ENCODE data around the gene MTARC2.
A peak's percentile ranks its signal among the peaks of the same experiment; 100 is the strongest.
"Not testable (repeated sequence)": the region's sequence is repeated elsewhere in the genome, so short reads cannot be mapped to it uniquely, and the experiment has no call there.

MTARC2 gene

DNA sequence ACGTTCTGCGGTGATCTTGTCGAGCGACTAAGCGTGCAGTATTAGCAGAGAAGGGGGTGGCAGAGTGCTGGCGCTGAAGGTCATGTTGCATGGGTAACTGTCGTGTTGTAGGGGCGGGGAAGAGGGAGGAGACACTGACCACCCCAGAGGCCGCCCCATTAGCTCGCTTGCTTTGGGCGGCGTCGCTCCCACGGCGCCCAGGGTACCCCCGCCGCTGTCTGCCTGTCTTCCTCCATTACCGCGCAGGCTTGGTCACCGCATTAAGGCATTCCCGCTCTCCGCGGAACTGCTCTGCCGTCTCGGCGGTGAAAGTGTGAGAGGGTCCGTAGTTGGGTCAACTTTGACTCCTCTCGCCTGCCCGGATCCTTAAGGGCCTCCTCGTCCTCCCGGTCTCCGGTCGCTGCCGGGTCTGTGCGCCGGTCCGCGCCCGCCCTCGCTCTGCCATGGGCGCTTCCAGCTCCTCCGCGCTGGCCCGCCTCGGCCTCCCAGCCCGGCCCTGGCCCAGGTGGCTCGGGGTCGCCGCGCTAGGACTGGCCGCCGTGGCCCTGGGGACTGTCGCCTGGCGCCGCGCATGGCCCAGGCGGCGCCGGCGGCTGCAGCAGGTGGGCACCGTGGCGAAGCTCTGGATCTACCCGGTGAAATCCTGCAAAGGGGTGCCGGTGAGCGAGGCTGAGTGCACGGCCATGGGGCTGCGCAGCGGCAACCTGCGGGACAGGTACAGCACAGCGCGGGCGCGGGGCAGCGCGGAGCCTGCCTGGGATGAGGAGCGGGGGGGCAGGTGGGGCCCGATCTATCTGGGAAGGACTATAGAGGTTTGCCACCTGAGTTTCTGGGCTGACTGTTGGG is at the start of gene MTARC2:
MTARC2 (plus strand) TSS at position 234 of the 846 bp plus-strand sequence; CDS start at position 444, 210 bp downstream.
- peak in 44 of 51 donors; percentile 8 to 71 (median 49) for DNase-seq

DNA sequence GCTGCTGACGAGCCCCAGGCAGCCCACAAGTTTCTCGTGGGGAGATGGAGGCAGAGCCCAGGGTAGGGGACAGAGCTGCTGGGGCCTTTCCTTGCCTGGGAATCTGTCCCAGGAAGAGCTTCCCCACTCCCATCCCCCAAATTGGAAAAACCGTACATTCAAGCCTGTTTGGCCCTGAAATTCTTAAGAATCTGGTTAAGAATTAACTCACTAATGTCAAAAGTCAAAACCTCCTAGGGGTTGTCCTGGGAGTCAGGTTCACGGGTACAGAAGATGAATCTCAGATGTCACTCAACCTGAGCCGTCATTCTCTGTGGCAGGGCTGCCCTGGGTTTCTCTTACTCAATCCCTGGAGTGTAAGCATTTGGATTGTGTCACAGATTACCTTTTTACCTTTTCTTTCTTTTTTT is 49.5 kb upstream of the MTARC2 start:
- DNase-seq, result no peak

DNA sequence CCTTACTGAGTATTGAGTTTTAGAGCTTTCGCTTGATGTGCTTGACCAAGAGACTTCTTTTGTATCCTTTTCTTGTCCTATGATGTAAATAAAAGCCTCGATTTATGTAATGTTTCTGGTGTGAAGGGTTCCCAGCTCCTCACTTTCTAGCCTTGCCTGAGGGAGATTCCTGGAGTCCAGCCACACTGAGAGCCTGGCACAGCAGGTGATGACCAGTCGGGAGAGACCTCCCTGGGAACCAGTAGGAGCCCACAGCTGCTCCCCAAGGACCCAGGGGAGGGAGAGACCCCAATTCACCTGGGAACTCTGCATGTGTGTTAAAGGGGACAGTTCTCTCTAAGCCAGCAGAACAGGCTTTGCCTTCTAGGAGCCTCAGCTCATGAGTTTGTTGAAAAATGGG is 49.1 kb upstream of the MTARC2 start:
- no peak for DNase-seq

DNA sequence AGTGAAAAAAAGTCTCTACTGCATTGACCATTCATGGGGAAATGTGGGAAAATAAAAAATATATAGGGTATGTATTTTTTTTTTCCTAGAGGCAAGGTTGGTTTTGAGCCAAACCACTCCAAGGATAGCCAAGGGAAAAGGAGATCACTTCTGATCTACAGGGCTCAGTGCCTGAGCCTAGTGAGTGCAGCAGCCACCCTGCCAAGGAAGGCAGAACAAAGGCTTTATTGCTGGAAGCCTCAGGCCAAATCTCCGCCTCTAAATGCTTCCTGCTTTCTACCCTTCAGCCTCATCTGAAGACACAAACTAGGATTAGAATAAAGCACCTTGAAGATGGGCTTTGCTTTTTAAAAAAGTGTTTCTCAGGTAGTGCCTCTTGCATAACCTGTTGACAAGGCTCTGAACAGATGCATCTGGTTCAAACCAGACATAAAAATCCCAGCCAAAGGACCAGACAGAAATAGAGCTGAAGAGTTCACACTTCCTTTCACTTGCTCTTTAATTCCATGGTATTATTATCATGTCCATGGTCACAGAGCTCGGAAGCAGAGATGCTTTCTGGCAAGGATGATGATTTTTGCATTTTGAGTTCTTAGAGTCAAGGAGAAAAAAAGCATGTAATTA is 47.5 kb upstream of the MTARC2 start:
- DNase-seq, result peak in 5 of 51 donors; percentile 2 to 34 (median 8)

DNA sequence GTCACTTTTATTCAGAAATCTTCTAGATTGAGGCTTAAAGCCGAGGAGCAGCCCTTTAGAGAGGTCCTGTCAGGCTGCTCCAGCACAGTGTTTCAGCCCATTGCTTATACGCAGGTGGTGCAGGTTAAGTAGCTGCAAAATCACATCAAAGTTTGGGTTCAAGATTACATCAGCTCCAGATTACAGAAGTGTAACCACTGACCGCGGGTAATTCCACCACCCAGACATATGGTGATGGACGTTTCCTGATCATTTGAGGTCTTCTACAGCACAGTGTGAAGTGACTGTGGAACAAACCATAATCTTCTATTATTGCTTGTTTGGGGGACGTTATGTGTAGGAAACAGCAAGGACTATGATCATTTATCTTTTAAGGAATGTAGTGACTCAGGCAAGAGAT is 46.1 kb upstream of the MTARC2 start:
- DNase-seq, result no peak

DNA sequence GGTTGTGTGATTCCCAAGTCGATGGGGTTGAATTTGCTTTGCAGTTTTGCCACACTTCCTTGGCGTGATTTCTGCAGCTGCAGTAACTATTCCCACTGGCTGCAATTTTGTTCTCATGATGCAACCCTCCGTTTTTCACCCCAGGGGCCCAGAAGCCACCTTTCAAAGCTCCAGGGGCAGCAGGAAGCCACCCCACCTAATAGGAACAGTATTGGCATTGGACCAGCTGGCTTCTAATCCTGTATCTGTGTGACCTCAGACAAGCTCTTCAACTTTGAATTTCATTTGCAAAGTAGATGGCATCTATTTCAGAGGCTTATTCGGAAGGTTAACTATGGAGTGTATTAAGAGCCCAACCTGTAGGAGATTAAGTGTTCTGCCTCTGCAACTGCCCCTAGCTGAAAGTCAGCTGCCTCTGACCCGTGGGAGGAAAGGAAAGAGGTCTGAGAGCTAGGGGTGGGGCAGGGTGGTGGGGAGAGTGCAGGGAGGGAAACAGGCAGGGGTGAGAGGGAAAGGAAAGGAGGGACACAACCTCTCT is 45.3 kb upstream of the MTARC2 start:
- no peak for DNase-seq

DNA sequence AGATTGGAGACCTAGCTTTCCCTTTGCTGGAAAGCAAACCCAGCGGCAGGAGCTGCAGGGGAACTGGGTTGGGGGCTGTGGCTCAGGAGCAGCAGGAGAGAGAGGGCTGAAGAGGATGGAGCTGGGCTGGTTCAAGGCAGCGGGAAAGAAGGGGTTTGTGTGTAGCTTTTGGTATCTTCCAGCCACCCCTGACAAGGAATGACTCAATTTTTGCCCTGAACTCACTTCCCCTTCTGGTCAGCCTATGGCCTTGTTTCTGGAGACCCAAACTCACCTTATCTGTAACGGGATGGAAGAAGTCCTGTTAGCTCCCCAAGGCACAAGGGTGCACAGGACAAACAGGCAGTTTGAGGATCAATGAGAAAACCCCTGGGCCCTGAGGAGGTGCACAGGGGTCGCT is 44.8 kb upstream of the MTARC2 start:
- no peak for DNase-seq

DNA sequence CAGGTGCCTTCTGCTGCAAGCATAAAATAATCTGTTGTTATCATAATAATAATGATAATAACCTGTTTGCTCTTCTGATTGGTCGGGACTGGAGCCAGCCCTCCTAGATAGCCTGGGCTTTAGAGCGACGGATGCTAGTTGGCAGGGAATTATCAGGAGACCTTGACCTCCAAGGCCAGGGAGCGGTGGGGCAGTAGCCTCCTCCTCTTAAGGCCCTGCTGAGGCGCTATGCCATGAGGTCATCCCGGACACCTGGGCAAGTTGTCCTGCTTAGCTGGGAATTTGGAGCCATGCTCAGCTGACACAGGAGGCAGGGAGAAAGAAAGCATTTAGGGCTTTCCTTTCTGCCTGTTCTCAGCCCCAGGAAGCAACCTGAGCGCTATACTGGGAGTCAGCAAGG is 42.3 kb upstream of the MTARC2 start:
- no peak for DNase-seq

DNA sequence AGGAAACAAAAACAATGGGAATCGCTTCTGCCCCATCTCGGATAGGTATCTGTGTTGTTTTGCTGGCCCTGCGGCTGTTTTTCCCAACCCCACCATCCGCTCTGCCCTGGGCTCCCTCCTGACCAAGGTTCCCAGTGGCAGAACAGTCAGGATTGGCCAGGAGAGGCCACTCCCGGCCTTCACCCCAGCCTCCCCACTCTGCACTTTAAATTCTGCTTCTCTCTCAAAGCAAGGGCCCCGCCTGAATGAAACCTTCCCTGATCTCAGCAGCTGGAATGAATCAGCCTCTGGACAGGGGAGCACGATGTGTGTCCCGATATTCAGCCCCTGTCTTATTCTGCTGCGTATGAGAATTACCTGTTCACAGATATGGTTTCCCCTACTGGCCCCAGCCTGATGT is 41.6 kb upstream of the MTARC2 start:
- no peak for DNase-seq

DNA sequence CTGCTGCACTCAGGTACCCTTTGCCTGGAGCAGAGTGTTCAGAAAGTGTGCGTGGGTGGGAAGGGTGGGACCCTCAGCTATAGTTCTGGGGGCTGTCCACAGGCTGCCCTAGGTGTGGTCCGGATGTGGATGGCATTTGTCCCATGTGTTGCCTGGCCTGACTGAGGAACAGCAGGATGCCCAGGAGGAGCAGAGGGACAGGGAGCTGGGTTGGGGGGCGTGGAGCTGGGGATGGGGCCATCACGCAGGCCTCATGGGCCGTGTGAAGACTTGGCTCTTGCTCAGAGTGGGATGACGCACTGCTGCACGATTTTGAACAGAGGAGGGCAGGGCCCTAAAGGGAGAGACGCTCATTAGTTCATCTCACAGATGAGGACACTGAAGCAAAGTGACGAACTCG is 41.0 kb upstream of the MTARC2 start:
- no peak for DNase-seq

DNA sequence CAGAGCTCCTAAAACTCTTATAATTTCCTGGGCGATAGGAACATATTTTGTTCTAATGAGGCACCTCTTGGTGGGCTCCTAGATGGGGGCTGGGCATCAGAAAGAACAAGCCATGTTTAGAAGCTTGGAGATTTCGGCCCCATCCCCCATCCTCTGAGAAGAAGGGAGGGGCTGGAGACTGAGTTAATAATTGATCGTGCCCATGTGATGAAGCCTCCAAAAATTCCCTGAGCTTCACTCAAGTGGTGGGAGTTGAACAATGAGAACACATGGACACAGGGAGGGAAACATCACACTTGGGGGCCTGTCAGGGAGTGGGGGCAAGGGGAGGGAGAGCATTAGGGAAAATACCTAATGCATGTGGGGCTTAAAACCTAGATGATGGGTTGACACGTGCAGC is 39.9 kb upstream of the MTARC2 start:
- no peak for DNase-seq

DNA sequence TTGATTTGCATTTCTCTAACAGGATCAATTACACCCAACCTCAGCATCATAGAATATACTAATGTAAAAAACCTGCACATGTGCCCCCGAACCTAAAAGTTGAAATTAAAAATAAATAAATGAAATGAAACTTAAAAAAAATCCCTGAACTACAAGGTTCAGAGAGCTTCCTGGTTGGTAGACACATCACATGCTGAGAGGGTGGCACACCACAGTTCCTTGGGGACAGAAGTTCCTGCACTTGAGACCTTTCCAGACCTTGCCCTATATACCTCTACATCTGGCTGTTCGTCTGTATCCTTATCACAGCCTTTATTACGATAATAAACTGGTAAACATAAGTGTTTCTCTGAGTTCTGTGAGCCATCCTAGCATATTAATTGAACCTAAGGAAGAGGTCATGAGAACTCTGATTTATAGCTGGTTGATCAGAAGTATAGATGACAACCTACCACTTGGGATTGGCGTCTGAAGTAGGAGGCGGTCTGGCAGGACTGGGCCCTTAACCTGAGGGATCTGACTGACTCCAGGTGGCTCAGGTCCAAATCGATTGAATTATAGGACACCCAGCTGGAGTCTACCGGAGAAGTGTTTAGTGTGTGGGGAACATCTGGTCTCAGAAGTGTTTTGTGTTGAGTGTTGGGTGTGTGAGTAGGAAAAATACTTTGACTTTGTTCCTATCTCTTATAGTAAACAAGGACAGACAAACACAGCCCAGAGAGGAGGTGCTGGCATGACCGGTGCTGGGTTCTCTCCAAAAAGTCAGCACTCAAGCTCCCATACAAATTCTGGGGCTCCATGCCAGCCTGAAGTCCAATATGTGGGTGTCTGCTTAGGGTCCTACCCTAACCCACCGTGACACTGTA is 39.0 kb upstream of the MTARC2 start:
- DNase-seq, result no peak

DNA sequence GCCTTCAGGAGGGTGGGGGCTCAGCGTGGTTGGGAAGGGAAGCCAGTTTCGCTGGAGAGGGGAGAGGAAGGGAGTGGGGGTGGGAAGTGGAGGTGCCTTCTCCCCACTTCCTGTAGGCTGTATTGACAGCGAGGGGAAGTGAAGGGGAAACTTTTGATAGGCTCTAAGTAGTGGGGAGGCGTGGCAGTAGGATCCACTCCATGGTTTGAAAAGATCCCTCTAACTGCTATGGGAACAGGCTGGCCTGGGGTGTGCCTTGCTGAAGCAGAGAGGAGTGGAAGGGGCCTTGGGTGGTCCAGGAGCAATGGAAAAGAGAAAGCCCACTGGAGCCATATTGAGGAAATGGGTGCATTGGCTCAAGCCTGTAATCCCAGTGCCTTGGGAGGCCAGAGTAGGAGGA is 37.8 kb upstream of the MTARC2 start:
- DNase-seq, result no peak

DNA sequence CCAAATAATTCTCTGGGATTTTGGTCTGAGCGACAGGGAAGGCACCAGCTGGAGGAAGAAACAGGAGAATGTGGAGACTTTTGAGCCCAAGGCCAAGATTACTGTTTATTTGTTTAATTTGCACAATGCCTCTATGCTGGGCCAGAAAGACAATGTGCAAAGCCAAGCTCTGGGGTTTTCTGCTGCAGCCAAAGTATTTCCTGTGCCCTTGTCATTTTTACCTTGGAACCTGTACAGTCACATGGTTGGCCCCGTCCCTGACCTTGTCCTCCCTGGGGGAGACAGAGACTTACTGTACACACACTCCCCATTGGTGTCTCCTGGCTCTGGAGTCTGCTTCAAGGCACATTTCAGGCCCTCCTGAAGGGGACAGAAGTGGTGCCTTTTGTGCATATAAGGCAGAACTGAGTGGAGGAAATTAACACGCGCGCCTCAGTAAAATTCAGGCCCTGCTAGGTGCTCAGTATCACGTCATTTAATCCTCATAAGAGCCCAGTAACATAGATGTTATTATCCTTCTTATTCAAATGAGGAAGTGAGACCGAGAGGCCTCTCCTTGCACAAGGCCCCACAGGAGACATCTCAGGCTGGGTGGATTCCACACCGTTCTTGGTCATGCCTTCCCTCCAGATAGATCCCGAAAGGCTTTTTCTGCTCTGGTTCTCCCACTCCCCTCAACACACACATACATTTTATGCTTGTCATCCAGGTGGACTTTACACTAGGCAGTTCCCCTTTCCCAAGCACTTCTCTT is 36.9 kb upstream of the MTARC2 start:
- DNase-seq, result no peak

DNA sequence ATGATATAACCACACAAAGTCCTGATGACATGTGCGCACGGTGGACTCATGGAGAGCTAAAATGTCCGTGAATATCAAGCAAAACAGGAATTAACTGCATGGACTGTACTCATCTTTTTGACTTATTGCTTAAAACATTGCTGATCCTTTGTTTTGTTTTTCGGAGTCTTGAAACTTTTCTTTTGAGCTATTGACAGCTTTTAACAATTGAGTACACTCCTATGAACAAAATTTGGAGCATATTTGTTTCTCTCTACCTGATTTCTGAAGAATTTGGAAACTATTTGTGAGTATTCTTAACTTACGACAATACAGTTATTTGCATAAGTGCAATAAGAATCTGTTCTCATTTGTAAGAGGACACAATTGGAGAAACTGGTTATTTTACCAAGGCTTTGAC is 32.1 kb upstream of the MTARC2 start:
- not testable (repeated sequence) for DNase-seq

DNA sequence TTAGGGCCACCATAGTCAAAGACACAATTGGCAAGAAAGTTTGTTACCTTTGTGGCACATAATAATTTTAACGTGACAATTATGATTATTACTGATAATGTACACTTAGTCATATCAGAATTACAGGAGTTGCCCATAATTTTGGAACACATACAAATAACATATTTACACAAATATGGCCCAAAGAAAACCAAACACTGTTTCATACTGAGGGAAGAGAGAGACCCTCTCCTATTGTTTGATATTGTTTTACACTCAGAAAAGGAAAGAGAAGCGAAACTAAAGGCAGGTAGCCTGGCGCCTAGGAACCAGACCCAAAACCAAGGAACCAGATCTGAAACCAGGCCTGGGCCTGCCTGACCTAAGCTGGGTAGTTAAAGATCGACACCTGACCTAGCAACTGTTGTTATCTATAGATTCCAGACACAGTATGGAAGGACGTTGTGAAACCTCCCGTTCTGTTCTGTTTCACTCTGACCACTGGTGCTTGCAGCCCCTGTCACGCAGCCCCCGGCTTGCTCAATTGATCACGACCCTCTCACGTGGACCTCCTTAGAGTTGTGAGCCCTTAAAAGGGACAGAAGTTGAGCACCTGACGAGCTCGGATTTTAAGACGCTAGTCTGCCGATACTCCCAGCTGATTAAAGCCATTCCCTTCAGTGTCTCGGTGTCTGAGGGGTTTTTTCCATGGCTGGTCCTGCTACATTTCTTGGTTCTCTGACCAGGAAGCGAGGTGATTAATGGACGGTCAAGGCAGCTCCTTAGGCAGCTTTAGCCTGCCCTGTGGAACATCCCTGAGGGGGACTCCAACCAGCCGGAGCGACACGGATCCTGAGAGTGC is 30.1 kb upstream of the MTARC2 start:
- no peak for DNase-seq

DNA sequence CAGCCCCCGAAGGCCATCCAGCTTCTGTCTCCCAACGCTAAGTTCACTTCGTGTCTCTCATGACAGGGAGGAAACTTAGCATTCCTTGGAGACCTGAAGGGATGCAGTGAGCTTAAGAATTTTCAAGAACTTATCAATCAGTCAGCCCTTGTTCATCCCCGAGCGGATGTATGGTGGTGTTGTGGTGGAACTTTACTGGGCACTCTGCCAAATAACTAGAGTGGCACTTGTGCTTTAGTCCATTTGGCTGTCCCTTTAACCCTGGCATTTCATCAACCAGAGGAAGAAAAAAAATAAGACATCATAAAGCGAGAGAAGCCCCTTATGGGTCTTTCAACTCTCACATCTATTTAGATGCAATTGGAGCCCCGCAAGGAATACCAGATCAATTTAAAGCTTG is 26.9 kb upstream of the MTARC2 start:
- not testable (repeated sequence) for DNase-seq

DNA sequence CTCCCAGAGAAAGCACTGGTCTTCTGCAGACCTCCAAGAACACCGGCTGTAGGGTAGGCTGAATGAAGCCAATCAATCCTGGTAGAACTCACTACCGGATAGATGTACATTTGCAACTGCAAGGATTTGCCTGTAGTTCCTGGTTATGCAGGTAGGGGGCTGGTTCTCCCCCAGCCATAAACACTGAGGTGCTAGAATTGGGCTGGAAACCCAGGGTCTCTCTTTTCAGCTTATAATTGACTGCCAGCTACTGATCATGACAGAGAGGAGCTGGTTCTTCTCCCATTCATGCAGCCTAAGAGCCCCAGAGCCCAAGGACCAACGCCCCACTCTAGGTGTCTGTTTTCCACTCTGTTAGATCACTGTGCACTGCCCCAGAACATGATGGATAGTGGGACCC is 21.5 kb upstream of the MTARC2 start:
- DNase-seq, result no peak

DNA sequence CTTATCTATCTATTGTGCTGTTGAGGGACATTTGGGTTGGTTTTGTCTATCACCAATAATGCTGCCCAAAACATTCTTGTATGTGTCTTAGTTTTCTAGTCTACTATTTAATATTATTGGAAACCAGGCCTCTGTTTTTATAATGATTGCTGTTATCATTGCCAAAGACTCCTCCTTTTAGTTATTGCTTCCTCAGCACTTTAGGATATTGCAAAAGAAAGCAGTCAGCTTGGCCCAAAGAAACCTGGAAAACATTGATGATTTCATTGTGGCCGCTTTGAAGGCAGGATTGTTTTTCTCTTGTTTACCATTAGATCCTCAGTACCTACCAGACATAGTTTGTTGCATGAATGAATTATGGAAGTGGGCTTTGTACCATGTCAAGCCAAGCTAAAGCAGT is 20.6 kb upstream of the MTARC2 start:
- DNase-seq, result no peak

DNA sequence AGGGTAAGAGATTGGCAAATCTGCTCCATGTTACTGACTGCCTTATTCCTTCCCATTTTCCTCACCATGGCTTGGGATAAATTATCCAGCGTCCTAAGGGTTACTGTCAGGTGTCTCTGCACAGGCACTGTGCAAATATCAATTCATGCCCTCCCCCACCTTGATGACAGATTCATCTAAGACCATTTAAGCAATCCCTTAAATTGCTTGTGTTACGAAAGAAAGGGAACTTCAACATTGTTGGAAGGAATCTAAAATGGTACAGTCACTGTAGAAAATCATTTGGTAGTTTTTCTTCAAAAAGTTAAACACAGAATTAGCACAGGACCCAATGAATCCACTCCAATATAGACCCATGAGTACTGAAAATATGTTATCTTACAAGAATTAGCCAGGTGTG is 17.6 kb upstream of the MTARC2 start:
- no peak for DNase-seq

Data from hypothalamus (tissue), 51 donors.